Mononuclear cell (primary cell): ENCODE results near the gene FLYWCH1. TPM values are rescaled to one million over a fixed set of nuclear protein-coding genes. Genes with fewer than 3 reads are reported as not detected.

Experiments used
- H3K27me3 ChIP-seq: 2 replicates; pipeline ENCODE4 v1.6.0; 2011; ENCODE audit warnings: low read length, control low read depth; ENCODE audit not compliant: insufficient read depth
- H3K4me1 ChIP-seq: 2 replicates; pipeline ENCODE4 v1.5.1; 2011; ENCODE audit warnings: mild to moderate bottlenecking, low read length, control low read depth; ENCODE audit not compliant: insufficient read depth
- H3K4me3 ChIP-seq: 2 replicates; pipeline ENCODE4 v1.5.1; 2011; ENCODE audit warnings: mild to moderate bottlenecking, low read length, moderate library complexity
- H3K9me3 ChIP-seq: 2 replicates; pipeline ENCODE4 v1.5.1; 2011; ENCODE audit warnings: low read depth, mild to moderate bottlenecking, control low read depth, low read length
- total RNA-seq: library from RNA; depleted of rRNA; stranded (reverse); fragments of >200 nt; gene quantifications from one replicate; pipeline ENCODE4 v1.2.3, GENCODE V29; 2012

FLYWCH1 gene, protein sequence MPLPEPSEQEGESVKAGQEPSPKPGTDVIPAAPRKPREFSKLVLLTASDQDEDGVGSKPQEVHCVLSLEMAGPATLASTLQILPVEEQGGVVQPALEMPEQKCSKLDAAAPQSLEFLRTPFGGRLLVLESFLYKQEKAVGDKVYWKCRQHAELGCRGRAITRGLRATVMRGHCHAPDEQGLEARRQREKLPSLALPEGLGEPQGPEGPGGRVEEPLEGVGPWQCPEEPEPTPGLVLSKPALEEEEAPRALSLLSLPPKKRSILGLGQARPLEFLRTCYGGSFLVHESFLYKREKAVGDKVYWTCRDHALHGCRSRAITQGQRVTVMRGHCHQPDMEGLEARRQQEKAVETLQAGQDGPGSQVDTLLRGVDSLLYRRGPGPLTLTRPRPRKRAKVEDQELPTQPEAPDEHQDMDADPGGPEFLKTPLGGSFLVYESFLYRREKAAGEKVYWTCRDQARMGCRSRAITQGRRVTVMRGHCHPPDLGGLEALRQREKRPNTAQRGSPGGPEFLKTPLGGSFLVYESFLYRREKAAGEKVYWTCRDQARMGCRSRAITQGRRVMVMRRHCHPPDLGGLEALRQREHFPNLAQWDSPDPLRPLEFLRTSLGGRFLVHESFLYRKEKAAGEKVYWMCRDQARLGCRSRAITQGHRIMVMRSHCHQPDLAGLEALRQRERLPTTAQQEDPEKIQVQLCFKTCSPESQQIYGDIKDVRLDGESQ
- 15.7 TPM for total RNA-seq

- H3K4me3 ChIP-seq, result peak within 1 kb of the TSS; percentile 70
- H3K4me1 ChIP-seq, result peaks cover 39% of the 10 kb centered on the region
- no peaks in the 10 kb centered on the region for H3K27me3 ChIP-seq
- H3K9me3 ChIP-seq, result no peaks in the 10 kb centered on the region
These were observed at the start of gene FLYWCH1 for GRCh38 chr16:2911638-2912329. Gene FLYWCH1 (plus strand): TSS chr16:2911931. CDS start chr16:2929686, 17,755 bp downstream.

DNA sequence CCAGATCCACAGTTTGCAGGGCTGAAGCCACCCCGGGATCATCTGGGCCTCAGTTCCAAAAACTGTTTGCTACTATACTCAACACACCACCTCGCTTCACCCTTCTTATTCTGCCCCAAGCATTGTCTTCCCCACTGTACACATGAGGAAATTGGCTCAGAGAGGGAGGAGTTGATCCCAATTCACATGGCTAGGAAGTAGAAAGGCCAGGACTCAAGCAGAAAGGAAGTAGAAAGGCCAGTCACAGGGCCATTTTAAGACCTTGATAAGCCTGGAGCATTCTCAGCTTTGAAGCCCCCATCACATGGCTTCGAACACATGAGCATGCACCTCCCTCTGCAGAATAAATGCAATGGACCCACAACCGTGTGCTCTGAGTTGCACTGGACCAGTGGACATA is 46.1 kb upstream of the FLYWCH1 start:
- Histone ChIP-seq H3K4me3 (no peak overlapping the region), H3K27me3 (no peaks in the 10 kb centered on the region), H3K4me1 (peaks cover 13% of the 10 kb centered on the region), H3K9me3 (no peaks in the 10 kb centered on the region)

GRCh38 chr16:2866431-2866830 is 45.3 kb upstream of the FLYWCH1 start:
- H3K4me1 ChIP-seq, result peaks cover 13% of the 10 kb centered on the region
- no peaks in the 10 kb centered on the region for H3K27me3 ChIP-seq
- H3K4me3 ChIP-seq, result no peak overlapping the region

DNA sequence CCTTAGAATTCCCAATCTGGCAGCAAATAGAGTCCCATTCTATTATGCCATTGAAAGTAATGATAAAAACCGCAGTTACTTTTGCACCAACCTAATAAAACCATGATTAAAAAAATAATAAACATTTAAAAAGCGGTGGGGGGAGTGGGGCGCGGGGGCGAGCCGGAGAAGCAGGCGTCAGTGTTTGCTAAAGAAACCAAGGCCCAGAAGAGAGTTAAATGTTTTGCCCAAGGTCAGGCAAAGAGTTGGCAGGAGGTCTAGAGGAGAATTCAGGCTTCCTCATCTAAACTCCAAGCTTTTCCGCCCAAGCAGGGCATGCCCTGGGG is 44.1 kb upstream of the FLYWCH1 start:
- H3K27me3 ChIP-seq, result no peaks in the 10 kb centered on the region
- H3K4me1 ChIP-seq, result peaks cover 13% of the 10 kb centered on the region
- H3K4me3 ChIP-seq, result peak overlapping the region; percentile 52
- no peaks in the 10 kb centered on the region for H3K9me3 ChIP-seq

More at GRCh38 chr16:2866431-2866830, 45.3 kb upstream of the FLYWCH1 start:
- no peaks in the 10 kb centered on the region for H3K9me3 ChIP-seq

DNA sequence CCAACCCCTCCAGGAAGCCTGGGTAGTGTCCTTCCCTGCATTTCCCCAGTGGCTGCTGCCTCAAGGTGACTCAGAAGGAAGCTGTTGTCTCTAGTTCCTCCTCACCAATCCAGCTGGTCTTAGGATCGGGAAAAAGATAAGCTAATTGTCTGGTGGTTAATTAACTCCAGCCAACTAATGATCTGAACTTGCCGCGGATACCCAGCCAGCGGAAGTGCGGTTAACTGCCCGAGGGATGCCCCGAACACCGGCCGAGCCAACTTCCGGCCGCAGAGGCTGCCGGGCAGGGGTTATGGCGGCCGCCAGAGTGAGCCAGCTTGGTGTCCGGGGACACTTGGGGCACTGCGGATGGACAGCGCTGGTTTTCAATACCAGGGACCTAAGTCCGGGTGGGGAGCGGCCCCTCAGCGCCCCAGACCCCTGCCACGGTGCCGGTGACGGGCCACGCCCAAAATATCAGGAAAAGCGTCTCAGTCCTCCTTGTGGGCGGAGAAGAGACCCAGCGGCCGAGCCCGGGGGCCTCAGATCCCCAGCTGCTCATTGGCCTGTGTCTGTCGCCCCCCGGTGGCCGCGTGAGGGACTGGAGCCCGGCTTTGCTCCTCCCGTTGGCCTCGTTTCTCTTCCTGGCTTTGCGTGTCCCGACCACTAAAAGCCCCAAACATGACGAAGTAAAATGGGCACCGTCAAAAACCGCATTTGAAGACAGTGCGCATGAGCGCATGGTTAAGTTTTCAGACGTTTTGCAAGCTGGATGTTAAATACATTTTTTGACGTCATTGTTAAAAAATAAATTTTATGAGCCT is 43.5 kb upstream of the FLYWCH1 start:
- H3K27me3 ChIP-seq, result no peaks in the 10 kb centered on the region
- H3K9me3 ChIP-seq, result no peaks in the 10 kb centered on the region
- peak overlapping the region; percentile 52 for H3K4me3 ChIP-seq
- peaks cover 13% of the 10 kb centered on the region for H3K4me1 ChIP-seq

GRCh38 chr16:2871926-2872325 is 39.8 kb upstream of the FLYWCH1 start:
- Histone ChIP-seq H3K27me3 (no peaks in the 10 kb centered on the region), H3K4me1 (peaks cover 21% of the 10 kb centered on the region), H3K4me3 (no peak overlapping the region), H3K9me3 (no peaks in the 10 kb centered on the region)

DNA sequence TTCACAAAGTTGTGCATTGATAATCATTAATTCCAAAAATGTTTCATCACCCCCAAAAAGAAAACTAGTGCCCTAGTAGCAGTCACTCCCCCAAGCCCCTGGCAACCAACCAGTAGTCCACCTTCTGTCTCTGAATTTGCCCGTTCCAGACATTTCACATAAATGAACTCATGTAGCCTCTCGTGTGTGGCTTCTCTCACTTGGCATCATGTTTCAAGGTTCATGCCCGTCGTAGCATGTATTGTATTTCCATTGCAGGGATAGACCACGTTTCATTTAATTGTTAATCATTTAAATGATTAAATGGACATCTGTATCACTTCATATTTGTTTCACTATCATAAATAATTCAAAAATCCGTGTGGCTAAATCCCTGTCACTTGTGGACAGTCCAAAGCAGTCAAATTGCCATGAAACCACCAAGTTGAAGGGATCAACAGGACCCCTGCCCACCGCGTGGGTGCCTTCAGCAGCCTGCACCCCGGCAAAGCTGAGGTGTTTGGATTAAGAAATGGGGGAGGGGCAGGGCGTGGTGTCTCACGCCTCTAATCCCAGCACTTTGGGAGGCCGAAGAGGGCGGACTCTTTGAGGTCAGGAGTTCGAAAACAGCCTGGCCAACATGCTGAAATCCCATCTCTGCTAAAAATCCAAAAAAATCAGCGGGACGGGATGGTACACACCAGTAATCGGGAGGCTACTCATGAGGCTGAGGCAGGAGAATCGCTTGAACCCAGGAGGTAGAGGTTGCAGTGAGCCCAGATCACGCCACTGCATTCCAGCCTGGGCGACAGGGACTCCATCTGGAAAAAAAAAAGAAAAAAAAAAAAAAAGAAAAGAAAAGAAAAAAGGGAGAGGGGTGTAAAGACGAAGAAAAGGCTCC is 37.5 kb upstream of the FLYWCH1 start:
- Histone ChIP-seq H3K4me1 (peaks cover 8% of the 10 kb centered on the region), H3K4me3 (no peak overlapping the region), H3K27me3 (no peaks in the 10 kb centered on the region), H3K9me3 (no peaks in the 10 kb centered on the region)

- H3K4me1 ChIP-seq, result peaks cover 8% of the 10 kb centered on the region
- H3K9me3 ChIP-seq, result no peaks in the 10 kb centered on the region
- no peak overlapping the region for H3K4me3 ChIP-seq
- H3K27me3 ChIP-seq, result no peaks in the 10 kb centered on the region
These were observed 36.8 kb upstream of the FLYWCH1 start for GRCh38 chr16:2874912-2875362.

GRCh38 chr16:2879854-2880508 is 31.8 kb upstream of the FLYWCH1 start:
- Histone ChIP-seq H3K4me1 (peaks cover 17% of the 10 kb centered on the region), H3K4me3 (no peak overlapping the region), H3K27me3 (no peaks in the 10 kb centered on the region), H3K9me3 (no peaks in the 10 kb centered on the region)

- H3K4me3 ChIP-seq, result peak overlapping the region; percentile 74
- peaks cover 17% of the 10 kb centered on the region for H3K4me1 ChIP-seq
- H3K9me3 ChIP-seq, result no peaks in the 10 kb centered on the region
- no peaks in the 10 kb centered on the region for H3K27me3 ChIP-seq
These were observed 29.7 kb upstream of the FLYWCH1 start for GRCh38 chr16:2881783-2882649.

GRCh38 chr16:2882650-2883457 is 28.9 kb upstream of the FLYWCH1 start, which contains the start of gene FLYWCH2:
Gene FLYWCH2 (plus strand): TSS chr16:2883215. CDS start chr16:2896450, 13,235 bp downstream.
- H3K9me3 ChIP-seq, result no peaks in the 10 kb centered on the region
- H3K27me3 ChIP-seq, result no peaks in the 10 kb centered on the region
- H3K4me3 ChIP-seq, result peak within 1 kb of the TSS; percentile 74

DNA sequence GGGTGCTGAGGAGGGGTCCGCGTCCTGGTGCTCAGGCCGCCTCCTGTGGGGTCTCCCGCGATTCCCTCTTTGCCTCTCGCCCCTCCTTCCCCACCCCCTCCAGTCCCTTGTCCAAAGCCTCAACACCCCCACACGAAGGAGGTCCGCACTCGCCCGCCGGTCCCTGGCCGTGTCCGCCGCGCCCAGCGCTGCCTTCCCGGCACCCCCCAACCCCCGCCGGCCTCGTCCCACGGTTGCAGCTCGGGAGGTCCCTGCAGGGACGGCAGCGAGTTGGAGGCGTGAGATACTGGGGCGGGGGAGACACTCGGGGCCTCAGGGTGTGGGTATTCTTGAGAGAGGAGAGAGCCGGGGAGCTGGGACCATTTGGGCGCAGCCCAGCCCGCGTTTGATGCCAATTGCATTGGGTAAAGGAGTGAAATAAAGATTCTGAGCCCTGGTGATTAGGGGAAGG is 28.2 kb upstream of the FLYWCH1 start:
- H3K4me1 ChIP-seq, result peaks cover 17% of the 10 kb centered on the region

More at GRCh38 chr16:2882650-2883457, 28.9 kb upstream of the FLYWCH1 start, which contains the start of gene FLYWCH2:
- H3K4me1 ChIP-seq, result peaks cover 17% of the 10 kb centered on the region

More for the DNA sequence above, 28.2 kb upstream of the FLYWCH1 start:
- Histone ChIP-seq H3K4me3 (peak overlapping the region; percentile 74), H3K27me3 (no peaks in the 10 kb centered on the region), H3K9me3 (no peaks in the 10 kb centered on the region)
